ENCODE measurements around the gene TTPAL. TPM values are rescaled to one million over a fixed set of nuclear protein-coding genes. Genes with fewer than 3 reads are reported as not detected.

TTPAL gene
- total RNA-seq, 1 experiment from 2014 or later: 14.0 TPM

DNA sequence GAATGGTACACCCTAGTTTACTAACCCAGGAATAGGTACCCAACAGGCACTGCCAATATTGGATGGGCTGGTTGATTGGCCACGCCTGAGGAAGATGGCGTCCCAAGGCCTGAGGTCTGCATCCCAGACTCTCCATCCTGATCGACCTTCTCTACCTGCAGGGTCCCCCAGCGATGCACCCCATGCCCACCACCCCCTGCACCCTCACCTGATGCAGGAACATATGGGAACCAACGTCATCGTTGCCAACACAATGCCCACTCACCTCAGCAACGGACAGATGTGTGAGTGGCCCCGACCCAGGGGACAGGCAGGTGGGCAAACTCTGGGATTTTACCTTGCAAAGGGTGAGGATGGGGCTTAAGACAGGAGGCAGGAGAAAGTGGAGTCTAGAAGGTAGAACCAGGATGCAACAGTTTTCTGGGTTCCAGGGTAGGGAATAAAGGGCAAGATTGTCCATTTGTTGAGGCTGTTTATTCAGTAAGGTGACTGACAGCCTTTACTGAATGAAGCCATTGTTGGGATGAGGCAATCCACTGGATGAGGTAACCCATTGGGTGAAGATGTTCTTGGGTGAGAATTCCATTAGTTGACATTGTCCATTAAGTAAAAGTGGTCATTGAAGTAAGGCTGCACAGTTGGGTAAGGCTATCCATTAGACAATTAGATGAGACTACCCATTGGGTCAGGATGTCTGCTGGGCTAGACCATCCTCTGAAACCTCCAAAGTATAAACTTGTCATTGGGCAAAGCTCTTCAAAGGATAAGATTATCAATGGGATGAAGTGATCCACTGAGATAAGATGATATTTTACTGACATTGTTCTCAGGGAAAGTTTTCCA, 47.3 kb upstream of the TTPAL start:
- no peaks in the 10 kb centered on the region for H3K9me3 ChIP-seq (ENCODE audit: low read length)
- ChIA-PET CTCF (no interaction called here), POLR2A (ENCODE audit: unreplicated experiment) (no interaction called here)
- no peaks in the 10 kb centered on the region for H3K79me2 ChIP-seq (ENCODE audit: low read length)
- H3K4me1 ChIP-seq (ENCODE audit: insufficient read depth, low read length): no peaks in the 10 kb centered on the region
- no peak overlapping the region for H3K9ac ChIP-seq (ENCODE audit: low read length)
- no peaks in the 10 kb centered on the region for H3K36me3 ChIP-seq (ENCODE audit: low read depth, low read length)
- TF ChIP-seq EZH2 (IDR thresholded peaks at IDR 0.05; ENCODE audit: low read length, unreplicated experiment) (no peak), EZH2phosphoT487 (IDR thresholded peaks at IDR 0.05; ENCODE audit: borderline replicate concordance, low read length) (no peak)
- TF ChIP-seq, protein P1, sequence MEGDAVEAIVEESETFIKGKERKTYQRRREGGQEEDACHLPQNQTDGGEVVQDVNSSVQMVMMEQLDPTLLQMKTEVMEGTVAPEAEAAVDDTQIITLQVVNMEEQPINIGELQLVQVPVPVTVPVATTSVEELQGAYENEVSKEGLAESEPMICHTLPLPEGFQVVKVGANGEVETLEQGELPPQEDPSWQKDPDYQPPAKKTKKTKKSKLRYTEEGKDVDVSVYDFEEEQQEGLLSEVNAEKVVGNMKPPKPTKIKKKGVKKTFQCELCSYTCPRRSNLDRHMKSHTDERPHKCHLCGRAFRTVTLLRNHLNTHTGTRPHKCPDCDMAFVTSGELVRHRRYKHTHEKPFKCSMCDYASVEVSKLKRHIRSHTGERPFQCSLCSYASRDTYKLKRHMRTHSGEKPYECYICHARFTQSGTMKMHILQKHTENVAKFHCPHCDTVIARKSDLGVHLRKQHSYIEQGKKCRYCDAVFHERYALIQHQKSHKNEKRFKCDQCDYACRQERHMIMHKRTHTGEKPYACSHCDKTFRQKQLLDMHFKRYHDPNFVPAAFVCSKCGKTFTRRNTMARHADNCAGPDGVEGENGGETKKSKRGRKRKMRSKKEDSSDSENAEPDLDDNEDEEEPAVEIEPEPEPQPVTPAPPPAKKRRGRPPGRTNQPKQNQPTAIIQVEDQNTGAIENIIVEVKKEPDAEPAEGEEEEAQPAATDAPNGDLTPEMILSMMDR (conservative IDR thresholded peaks at IDR 0.05; ENCODE audit: low read depth, low read length): no peak
- no peak overlapping the region for H3K4me2 ChIP-seq (ENCODE audit: low read length)
- H3K4me3 ChIP-seq (ENCODE audit: low read length): no peak overlapping the region
- no peak overlapping the region for H2AFZ ChIP-seq (ENCODE audit: low read length)
- no peaks in the 10 kb centered on the region for H3K9me2 ChIP-seq (replicated peaks; ENCODE audit: low read length)
- peaks cover 9% of the 10 kb centered on the region; the same call in 1 of the 2 replicates for H3K27me3 ChIP-seq (ENCODE audit: low read length)
- ATAC-seq (no peak), DNase-seq (no peak)
- H3K27ac ChIP-seq (ENCODE audit: low read length): no peak overlapping the region
- intact Hi-C loops (cut with micrococcal nuclease): no loop called here
- no TSS peak for BruUV-seq (replicated peaks)
- no peaks in the 10 kb centered on the region for H3F3A ChIP-seq (ENCODE audit: low read length, unreplicated experiment)
- no peaks in the 10 kb centered on the region for H4K20me1 ChIP-seq (ENCODE audit: low read length)

DNA sequence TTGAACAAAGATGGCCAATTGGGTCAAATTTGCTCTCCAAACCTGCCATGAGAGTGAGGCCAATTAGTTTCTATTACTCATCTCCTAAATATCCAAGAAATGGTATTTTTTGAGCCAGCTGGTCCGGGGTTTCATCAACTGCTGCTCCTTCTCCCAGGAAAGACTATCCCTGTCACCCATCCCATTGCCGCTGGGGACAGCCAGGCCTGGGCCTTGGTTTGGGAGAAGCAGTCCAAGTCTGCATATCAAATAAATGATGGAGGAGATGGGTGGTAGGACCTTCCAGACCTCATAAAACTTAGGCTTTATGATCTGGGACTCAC, 46.7 kb upstream of the TTPAL start:
- TF ChIP-seq, protein P1 (conservative IDR thresholded peaks at IDR 0.05; ENCODE audit: low read depth, low read length): no peak
- Histone ChIP-seq H3K36me3 (ENCODE audit: low read depth, low read length) (no peaks in the 10 kb centered on the region), H3K79me2 (ENCODE audit: low read length) (no peaks in the 10 kb centered on the region), H2AFZ (ENCODE audit: low read length) (no peak overlapping the region), H3K4me1 (ENCODE audit: insufficient read depth, low read length) (no peaks in the 10 kb centered on the region), H3K4me3 (ENCODE audit: low read length) (no peak overlapping the region), H4K20me1 (ENCODE audit: low read length) (no peaks in the 10 kb centered on the region), H3K27ac (ENCODE audit: low read length) (no peak overlapping the region), H3K4me2 (ENCODE audit: low read length) (no peak overlapping the region), H3K9ac (ENCODE audit: low read length) (no peak overlapping the region), H3F3A (ENCODE audit: low read length, unreplicated experiment) (no peaks in the 10 kb centered on the region), H3K9me3 (ENCODE audit: low read length) (no peaks in the 10 kb centered on the region), H3K9me2 (replicated peaks; ENCODE audit: low read length) (no peaks in the 10 kb centered on the region), H3K27me3 (ENCODE audit: low read length) (peaks cover 9% of the 10 kb centered on the region; the same call in 1 of the 2 replicates)
- intact Hi-C loops (cut with micrococcal nuclease): no loop called here
- ChIA-PET POLR2A (ENCODE audit: unreplicated experiment) (no interaction called here), CTCF (no interaction called here)
- BruUV-seq (replicated peaks): no TSS peak
- DNase-seq: no peak
- ATAC-seq: no peak

DNA sequence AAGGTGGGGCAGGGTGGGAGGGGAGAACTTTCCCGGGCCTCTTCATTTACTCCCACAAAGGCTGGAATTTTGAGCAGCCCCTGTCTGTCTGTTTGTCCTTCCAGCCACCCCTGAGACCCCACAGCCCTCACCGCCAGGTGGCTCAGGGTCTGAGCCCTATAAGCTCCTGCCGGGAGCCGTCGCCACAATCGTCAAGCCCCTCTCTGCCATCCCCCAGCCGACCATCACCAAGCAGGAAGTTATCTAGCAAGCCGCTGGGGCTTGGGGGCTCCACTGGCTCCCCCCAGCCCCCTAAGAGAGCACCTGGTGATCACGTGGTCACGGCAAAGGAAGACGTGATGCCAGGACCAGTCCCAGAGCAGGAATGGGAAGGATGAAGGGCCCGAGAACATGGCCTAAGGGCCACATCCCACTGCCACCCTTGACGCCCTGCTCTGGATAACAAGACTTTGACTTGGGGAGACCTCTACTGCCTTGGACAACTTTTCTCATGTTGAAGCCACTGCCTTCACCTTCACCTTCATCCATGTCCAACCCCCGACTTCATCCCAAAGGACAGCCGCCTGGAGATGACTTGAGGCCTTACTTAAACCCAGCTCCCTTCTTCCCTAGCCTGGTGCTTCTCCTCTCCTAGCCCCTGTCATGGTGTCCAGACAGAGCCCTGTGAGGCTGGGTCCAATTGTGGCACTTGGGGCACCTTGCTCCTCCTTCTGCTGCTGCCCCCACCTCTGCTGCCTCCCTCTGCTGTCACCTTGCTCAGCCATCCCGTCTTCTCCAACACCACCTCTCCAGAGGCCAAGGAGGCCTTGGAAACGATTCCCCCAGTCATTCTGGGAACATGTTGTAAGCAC, 46.0 kb upstream of the TTPAL start:
- no peak overlapping the region for H3K4me3 ChIP-seq (ENCODE audit: low read length)
- no TSS peak for BruUV-seq (replicated peaks)
- no peak for TF ChIP-seq EZH2phosphoT487 (IDR thresholded peaks at IDR 0.05; ENCODE audit: borderline replicate concordance, low read length)
- TF ChIP-seq, protein P1 (conservative IDR thresholded peaks at IDR 0.05; ENCODE audit: low read depth, low read length): no peak
- TF ChIP-seq EZH2 (IDR thresholded peaks at IDR 0.05; ENCODE audit: low read length, unreplicated experiment): no peak
- no peak for DNase-seq
- no peak overlapping the region for H3K27ac ChIP-seq (ENCODE audit: low read length)
- no peaks in the 10 kb centered on the region for H3K79me2 ChIP-seq (ENCODE audit: low read length)
- no peak overlapping the region for H3K4me2 ChIP-seq (ENCODE audit: low read length)
- peaks cover 9% of the 10 kb centered on the region; the same call in 1 of the 2 replicates for H3K27me3 ChIP-seq (ENCODE audit: low read length)
- ATAC-seq: no peak
- H3K9me2 ChIP-seq (replicated peaks; ENCODE audit: low read length): no peaks in the 10 kb centered on the region
- intact Hi-C loops (cut with micrococcal nuclease): no loop called here
- H3K9me3 ChIP-seq (ENCODE audit: low read length): no peaks in the 10 kb centered on the region
- no peaks in the 10 kb centered on the region for H4K20me1 ChIP-seq (ENCODE audit: low read length)
- CTCF ChIA-PET: no interaction called here
- H3F3A ChIP-seq (ENCODE audit: low read length, unreplicated experiment): no peaks in the 10 kb centered on the region
- no peak overlapping the region for H2AFZ ChIP-seq (ENCODE audit: low read length)
- POLR2A ChIA-PET (ENCODE audit: unreplicated experiment): no interaction called here
- H3K36me3 ChIP-seq (ENCODE audit: low read depth, low read length): no peaks in the 10 kb centered on the region
- H3K9ac ChIP-seq (ENCODE audit: low read length): no peak overlapping the region
- H3K4me1 ChIP-seq (ENCODE audit: insufficient read depth, low read length): no peaks in the 10 kb centered on the region
